Epithelial cell of esophagus (primary cell): ENCODE measurements around the gene RBMS3.
"Not testable (repeated sequence)": the region's sequence is repeated elsewhere in the genome, so short reads cannot be mapped to it uniquely, and the experiment has no call there.

Experiments
- DNase-seq: peaks from one replicate; pipeline ENCODE4 v3.0.0; 2010; ENCODE audit warnings: low read depth
- H3K4me3 ChIP-seq: 2 replicates; pipeline ENCODE4 v1.5.1; 2011; ENCODE audit warnings: mild to moderate bottlenecking, low read length, control low read depth
- CTCF ChIP-seq: IDR thresholded peaks from 2 replicates; pipeline ENCODE4 v1.5.1; 2011; ENCODE audit warnings: low read depth, mild to moderate bottlenecking, low read length, control low read depth, inconsistent platforms; ENCODE audit not compliant: insufficient read depth; ENCODE audit errors: missing control alignments

Gene RBMS3

DNA sequence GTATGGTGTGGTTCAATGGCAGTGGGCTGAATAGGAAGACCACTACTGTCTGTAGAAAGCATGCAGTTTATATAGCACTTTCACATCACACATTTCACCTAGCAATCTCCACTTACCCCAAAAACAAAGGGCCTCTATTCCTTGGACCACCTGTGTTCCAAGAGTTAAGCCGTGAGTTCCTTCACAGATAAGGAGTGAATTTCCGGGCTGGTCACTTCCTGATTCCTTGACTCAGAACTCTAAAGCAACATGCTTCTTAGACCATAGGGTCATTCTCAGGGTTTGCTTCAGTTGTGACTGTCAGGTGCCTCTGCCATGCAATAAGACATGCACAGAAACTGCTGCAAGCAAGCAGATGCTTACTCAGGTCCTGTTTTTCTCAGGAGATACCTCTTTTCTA is 737.0 kb downstream of the RBMS3 start:
- no peak for DNase-seq
- no peak for TF ChIP-seq CTCF
- no peak overlapping the region for H3K4me3 ChIP-seq

DNA sequence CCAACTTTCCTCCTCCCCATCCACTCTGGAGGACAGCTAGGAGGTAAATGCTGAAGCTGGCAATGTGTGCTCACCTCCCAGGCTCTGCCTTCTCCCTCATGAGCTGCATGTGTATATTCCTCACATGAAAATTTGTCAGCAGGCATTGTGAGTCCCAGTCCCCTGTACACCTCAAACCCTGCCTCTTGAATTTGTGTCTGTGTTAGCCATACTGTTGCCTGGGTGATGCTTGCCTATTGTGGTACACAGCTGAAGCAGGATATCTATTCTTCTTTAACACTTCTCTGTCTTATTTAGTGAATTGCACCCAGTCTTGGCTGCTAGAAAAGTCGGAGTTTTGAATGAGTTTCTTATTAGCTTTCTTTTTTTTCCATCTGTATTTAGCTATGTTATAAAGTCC is 739.5 kb downstream of the RBMS3 start:
- DNase-seq = no peak
- H3K4me3 ChIP-seq = no peak overlapping the region
- TF ChIP-seq CTCF = no peak

GRCh38 chr3:30024466-30024865 is 743.6 kb downstream of the RBMS3 start:
- no peak for DNase-seq
- no peak for TF ChIP-seq CTCF
- H3K4me3 ChIP-seq = no peak overlapping the region

DNA sequence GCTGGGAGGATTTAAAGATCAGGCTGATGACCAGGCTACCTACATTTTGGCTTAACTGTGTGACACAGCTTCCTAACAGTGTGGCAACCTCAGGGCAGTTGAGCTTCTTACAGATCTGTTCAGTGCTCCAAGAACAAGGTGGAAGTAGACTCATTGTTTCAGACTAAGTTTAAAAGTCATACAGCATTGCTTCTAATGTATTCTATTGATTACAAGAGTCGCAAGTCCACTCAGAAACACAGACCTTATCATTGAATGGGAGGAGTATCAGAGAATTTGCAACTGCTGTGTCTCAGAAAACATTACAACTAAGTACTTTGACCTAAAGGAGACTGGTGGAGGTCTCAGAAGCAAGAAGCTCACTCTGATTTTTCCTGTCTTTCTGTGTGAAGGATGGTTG is 746.0 kb downstream of the RBMS3 start:
- H3K4me3 ChIP-seq = no peak overlapping the region
- no peak for TF ChIP-seq CTCF
- DNase-seq = no peak

- H3K4me3 ChIP-seq = no peak overlapping the region
- TF ChIP-seq CTCF = no peak
- no peak for DNase-seq
Measured at GRCh38 chr3:30034246-30034991, 753.5 kb downstream of the RBMS3 start.

DNA sequence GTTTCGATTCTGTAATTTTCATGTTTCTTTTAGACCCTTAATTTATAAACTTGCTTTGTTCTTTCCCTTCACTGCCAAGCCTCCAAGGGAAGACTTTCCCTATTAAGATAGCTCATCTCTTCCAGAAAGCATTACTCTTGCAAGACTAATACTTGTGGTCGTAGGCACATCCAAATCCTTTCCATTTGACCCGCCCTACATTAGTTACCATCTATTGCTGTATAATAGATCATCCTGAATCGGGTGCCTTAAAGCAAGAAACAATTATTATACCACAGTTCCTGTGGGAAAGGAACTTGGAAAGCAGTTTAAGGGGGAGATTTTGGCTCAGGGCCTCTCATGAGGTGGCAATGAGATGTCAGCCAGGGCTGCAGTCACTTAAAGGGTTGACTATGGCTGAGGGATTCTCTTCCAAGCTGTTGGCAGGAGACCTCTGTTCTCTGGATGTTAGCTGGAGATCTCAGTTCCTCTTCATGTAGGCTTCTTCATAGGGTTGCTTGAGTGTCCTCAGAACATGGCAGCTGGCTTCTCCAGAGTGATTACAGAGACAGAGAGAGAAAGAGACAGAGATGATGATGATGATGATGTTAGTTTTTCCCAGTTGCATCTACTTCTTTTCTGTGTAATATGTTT is 755.2 kb downstream of the RBMS3 start:
- H3K4me3 ChIP-seq = no peak overlapping the region
- DNase-seq = no peak
- TF ChIP-seq CTCF = no peak

DNA sequence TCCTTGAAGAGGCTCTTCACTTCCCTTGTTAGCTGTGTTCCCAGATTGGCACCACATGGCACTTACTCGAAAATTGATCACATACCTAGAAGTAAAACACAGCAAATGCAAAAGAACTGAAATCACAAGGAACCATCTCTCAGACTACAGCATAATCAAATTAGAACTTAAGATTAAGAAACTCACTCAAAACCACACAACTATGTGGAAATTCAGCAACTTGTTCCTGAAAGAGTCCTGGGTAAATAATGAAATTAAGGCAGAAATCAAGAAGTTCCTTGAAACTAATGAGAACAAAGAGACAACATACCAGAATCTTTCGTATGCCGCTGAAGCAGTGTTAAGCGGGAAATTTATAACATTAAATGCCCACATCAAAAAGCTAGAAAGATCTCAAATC is 759.3 kb downstream of the RBMS3 start:
- no peak for DNase-seq
- no peak overlapping the region for H3K4me3 ChIP-seq
- no peak for TF ChIP-seq CTCF

GRCh38 chr3:30041481-30041880 is 760.6 kb downstream of the RBMS3 start:
- not testable (repeated sequence) for DNase-seq, H3K4me3 ChIP-seq
